Ishikawa (cell line): Measurements from ENCODE around the gene CEP55.

Source experiments
- CEBPB ChIP-seq: IDR thresholded peaks from 2 replicates; pipeline ENCODE4 v1.6.1; 2012
- CREB1 ChIP-seq: IDR thresholded peaks from 2 replicates; pipeline ENCODE4 v1.6.1; 2012; ENCODE audit warnings: low read depth
- EP300 ChIP-seq: IDR thresholded peaks from 2 replicates; pipeline ENCODE4 v1.6.1; 2012; ENCODE audit warnings: borderline replicate concordance
- FOXM1 ChIP-seq: IDR thresholded peaks from 2 replicates; pipeline ENCODE4 v1.6.1; 2012; ENCODE audit warnings: low read depth, borderline replicate concordance
- MAX ChIP-seq: IDR thresholded peaks from 2 replicates; pipeline ENCODE4 v1.6.1; 2012
- RAD21 ChIP-seq: IDR thresholded peaks from 2 replicates; pipeline ENCODE4 v1.6.1; 2012; ENCODE audit warnings: low read depth
- REST ChIP-seq: IDR thresholded peaks from 2 replicates; pipeline ENCODE4 v1.6.1; 2012; ENCODE audit warnings: low read depth, mild to moderate bottlenecking
- TAF1 ChIP-seq: IDR thresholded peaks from 2 replicates; pipeline ENCODE4 v1.6.1; 2012; ENCODE audit warnings: low read depth, mild to moderate bottlenecking
- TCF12 ChIP-seq: IDR thresholded peaks from 2 replicates; pipeline ENCODE4 v1.6.1; 2012; ENCODE audit warnings: low read depth
- TEAD4 ChIP-seq: IDR thresholded peaks from 2 replicates; pipeline ENCODE4 v1.6.1; 2012
- USF1 ChIP-seq: IDR thresholded peaks from 2 replicates; pipeline ENCODE4 v1.6.1; 2012
- YY1 ChIP-seq: IDR thresholded peaks from 2 replicates; pipeline ENCODE4 v1.6.1; 2012; ENCODE audit warnings: low read depth

GRCh38 chr10:93518531-93518930, 22.1 kb downstream of the CEP55 start:
- no peak for TF ChIP-seq RAD21
- no peak for TF ChIP-seq EP300
- TF ChIP-seq CEBPB, result no peak
- TF ChIP-seq USF1, result no peak
- no peak for TF ChIP-seq TCF12
- TF ChIP-seq CREB1, result no peak
- TF ChIP-seq MAX, result no peak
- TF ChIP-seq YY1, result no peak
- no peak for TF ChIP-seq TAF1
- no peak for TF ChIP-seq FOXM1
- TF ChIP-seq TEAD4, result no peak
- no peak for TF ChIP-seq REST
